H9 (cell line): ENCODE data around the gene RNF5. TPM values are rescaled to one million over a fixed set of nuclear protein-coding genes. Genes with fewer than 3 reads are reported as not detected.

Experiments used
- DNase-seq: peaks from one replicate; pipeline ENCODE4 v3.0.0-alpha.2; 2017
- H2AFZ ChIP-seq: one replicate; pipeline ENCODE4 v1.6.1; 2013; ENCODE audit warnings: mild to moderate bottlenecking, low read length, control low read depth, moderate library complexity
- H2AK5ac ChIP-seq: 2 replicates; pipeline ENCODE4 v1.6.1; 2013; ENCODE audit warnings: low read length, control low read depth, mixed read lengths; ENCODE audit not compliant: insufficient read length
- H2BK120ac ChIP-seq: one replicate; pipeline ENCODE4 v1.6.1; 2013; ENCODE audit warnings: low read depth, mild to moderate bottlenecking, low read length, control low read depth, inconsistent platforms; ENCODE audit not compliant: poor library complexity, severe bottlenecking
- H2BK12ac ChIP-seq: 2 replicates; pipeline ENCODE4 v1.6.1; 2013; ENCODE audit warnings: low read length, control low read depth, mixed read lengths, low read depth; ENCODE audit not compliant: insufficient read length
- H2BK15ac ChIP-seq: 2 replicates; pipeline ENCODE4 v1.6.1; 2013; ENCODE audit warnings: low read depth, low read length, control low read depth
- H2BK20ac ChIP-seq: one replicate; pipeline ENCODE4 v1.6.1; 2013; ENCODE audit warnings: low read depth, mild to moderate bottlenecking, low read length, control low read depth, inconsistent platforms; ENCODE audit not compliant: poor library complexity, severe bottlenecking
- H2BK5ac ChIP-seq: 2 replicates; pipeline ENCODE4 v1.6.1; 2013; ENCODE audit warnings: low read length, control low read depth, mixed read lengths; ENCODE audit not compliant: insufficient read length
- H3K14ac ChIP-seq: 2 replicates; pipeline ENCODE4 v1.6.1; 2013; ENCODE audit warnings: low read length, control low read depth; ENCODE audit not compliant: insufficient read depth
- H3K18ac ChIP-seq: 2 replicates; pipeline ENCODE4 v1.6.1; 2013; ENCODE audit warnings: low read depth, mild to moderate bottlenecking, mixed read lengths, low read length, control low read depth; ENCODE audit not compliant: insufficient read length
- H3K23ac ChIP-seq: 2 replicates; pipeline ENCODE4 v1.6.1; 2013; ENCODE audit warnings: low read length, control low read depth, mixed read lengths, low read depth; ENCODE audit not compliant: insufficient read length
- H3K23me2 ChIP-seq: 2 replicates; pipeline ENCODE4 v1.6.1; 2013; ENCODE audit warnings: low read depth, mild to moderate bottlenecking, mixed read lengths, low read length, control low read depth; ENCODE audit not compliant: insufficient read length, poor library complexity, severe bottlenecking
- H3K27ac ChIP-seq: 2 replicates; pipeline ENCODE4 v1.5.1; 2013; ENCODE audit warnings: low read length, control low read depth, mixed read lengths, low read depth; ENCODE audit not compliant: insufficient read length
- H3K27me3 ChIP-seq: 2 replicates; pipeline ENCODE4 v1.6.1; 2013; ENCODE audit warnings: low read length, control low read depth, inconsistent platforms; ENCODE audit not compliant: insufficient read depth
- H3K4ac ChIP-seq: 2 replicates; pipeline ENCODE4 v1.6.1; 2013; ENCODE audit warnings: low read depth, mild to moderate bottlenecking, control low read depth, inconsistent platforms, low read length, moderate library complexity
- H3K4me1 ChIP-seq: 2 replicates; pipeline ENCODE4 v1.6.1; 2013; ENCODE audit warnings: low read length, control low read depth, inconsistent platforms; ENCODE audit not compliant: insufficient read depth
- H3K4me2 ChIP-seq: 2 replicates; pipeline ENCODE4 v1.6.1; 2013; ENCODE audit warnings: low read length, control low read depth, mixed read lengths; ENCODE audit not compliant: insufficient read length, insufficient read depth
- H3K56ac ChIP-seq: 2 replicates; pipeline ENCODE4 v1.6.1; 2013; ENCODE audit warnings: low read depth, mild to moderate bottlenecking, mixed read lengths, low read length, control low read depth; ENCODE audit not compliant: insufficient read length
- H3K79me1 ChIP-seq: 2 replicates; pipeline ENCODE4 v1.6.1; 2013; ENCODE audit warnings: low read depth, mild to moderate bottlenecking, moderate library complexity, low read length, control low read depth, inconsistent platforms; ENCODE audit not compliant: insufficient read depth, poor library complexity, severe bottlenecking
- H3K79me2 ChIP-seq: 2 replicates; pipeline ENCODE4 v1.6.1; 2013; ENCODE audit warnings: low read length, control low read depth, inconsistent platforms; ENCODE audit not compliant: insufficient read depth
- H3K9ac ChIP-seq: 2 replicates; pipeline ENCODE4 v1.6.1; 2013; ENCODE audit warnings: low read length, control low read depth, mixed read lengths; ENCODE audit not compliant: insufficient read length; ENCODE audit errors: extremely low read depth
- H3K9me3 ChIP-seq: one replicate; pipeline ENCODE4 v1.6.1; 2013; ENCODE audit warnings: low read depth, low read length, inconsistent platforms; ENCODE audit not compliant: control insufficient read depth
- H3T11ph ChIP-seq: one replicate; pipeline ENCODE4 v1.6.1; 2013; ENCODE audit warnings: mild to moderate bottlenecking, low read length, control low read depth, inconsistent platforms
- H4K20me1 ChIP-seq: one replicate; pipeline ENCODE4 v1.6.1; 2013; ENCODE audit not compliant: control insufficient read depth, insufficient read length, insufficient read depth
- H4K5ac ChIP-seq: 2 replicates; pipeline ENCODE4 v1.6.1; 2013; ENCODE audit warnings: low read depth, mild to moderate bottlenecking, mixed read lengths, low read length, control low read depth; ENCODE audit not compliant: insufficient read length
- H4K8ac ChIP-seq: replicated peaks from 2 replicates; pipeline ENCODE4 v1.6.1; 2013; ENCODE audit warnings: low read length, control low read depth, mixed read lengths, low read depth; ENCODE audit not compliant: insufficient read length
- H4K91ac ChIP-seq: 2 replicates; pipeline ENCODE4 v1.6.1; 2013; ENCODE audit warnings: low read depth, mild to moderate bottlenecking, moderate library complexity, mixed read lengths, low read length, control low read depth; ENCODE audit not compliant: insufficient read length
- H3K27ac Mint-ChIP-seq, 3 experiments: 2 replicates in 2 of 3; 3 replicates in 1 of 3; pipeline ENCODE4 v1.8.0; 2020 to 2021; ENCODE audit warnings: mixed read lengths in 3 of 3, mild to moderate bottlenecking in 1 of 3, moderate library complexity in 1 of 3
- H3K27me3 Mint-ChIP-seq: 2 replicates; pipeline ENCODE4 v1.8.0; 2021; ENCODE audit warnings: low read depth, mild to moderate bottlenecking, moderate library complexity, mixed read lengths
- H3K36me3 Mint-ChIP-seq, 3 experiments: 2 replicates in 2 of 3; 3 replicates in 1 of 3; pipeline ENCODE4 v1.8.0; 2020 to 2021; ENCODE audit warnings: low read depth in 3 of 3, mixed read lengths in 3 of 3; ENCODE audit not compliant: insufficient read depth in 1 of 3
- H3K4me1 Mint-ChIP-seq, 2 experiments: 2 replicates each; pipeline ENCODE4 v1.8.0; 2020; ENCODE audit warnings: mixed read lengths in 2 of 2
- H3K4me3 Mint-ChIP-seq, 2 experiments: 2 replicates in 1 of 2; 3 replicates in 1 of 2; pipeline ENCODE4 v1.8.0; 2020 to 2021; ENCODE audit warnings: mild to moderate bottlenecking in 2 of 2, mixed read lengths in 2 of 2, moderate library complexity in 1 of 2
- H3K9me3 Mint-ChIP-seq, 2 experiments: 2 replicates in 1 of 2; 3 replicates in 1 of 2; pipeline ENCODE4 v1.8.0; 2020; ENCODE audit warnings: mild to moderate bottlenecking in 2 of 2, mixed read lengths in 2 of 2, moderate library complexity in 1 of 2
- WGBS: extraction: QIAGEN DNeasy Blood & Tissue Kit; methylation state at CpG from one replicate; pipeline ENCODE4 v1.1.7; 2013; ENCODE audit warnings: missing lambda C conversion rate, low lambda C conversion rate, mixed read lengths; ENCODE audit not compliant: insufficient read length; ENCODE audit errors: extremely low coverage; 5-methylcytosine and 5-hydroxymethylcytosine counted together
- total RNA-seq: library from RNA; stranded (reverse); gene quantifications from 2 replicates; pipeline ENCODE4 v1.2.1, GENCODE V29; 2021
- TF ChIP-seq, protein P1 (sequence below): fragments of 200-600 bp; sonication (generic); conservative IDR thresholded peaks from 3 replicates; pipeline ENCODE4 v1.8.0; 2021; ENCODE audit warnings: antibody characterized with exemption, mild to moderate bottlenecking

RNF5 gene
- total RNA-seq, 1 experiment from 2014 or later = 116 TPM

DNA sequence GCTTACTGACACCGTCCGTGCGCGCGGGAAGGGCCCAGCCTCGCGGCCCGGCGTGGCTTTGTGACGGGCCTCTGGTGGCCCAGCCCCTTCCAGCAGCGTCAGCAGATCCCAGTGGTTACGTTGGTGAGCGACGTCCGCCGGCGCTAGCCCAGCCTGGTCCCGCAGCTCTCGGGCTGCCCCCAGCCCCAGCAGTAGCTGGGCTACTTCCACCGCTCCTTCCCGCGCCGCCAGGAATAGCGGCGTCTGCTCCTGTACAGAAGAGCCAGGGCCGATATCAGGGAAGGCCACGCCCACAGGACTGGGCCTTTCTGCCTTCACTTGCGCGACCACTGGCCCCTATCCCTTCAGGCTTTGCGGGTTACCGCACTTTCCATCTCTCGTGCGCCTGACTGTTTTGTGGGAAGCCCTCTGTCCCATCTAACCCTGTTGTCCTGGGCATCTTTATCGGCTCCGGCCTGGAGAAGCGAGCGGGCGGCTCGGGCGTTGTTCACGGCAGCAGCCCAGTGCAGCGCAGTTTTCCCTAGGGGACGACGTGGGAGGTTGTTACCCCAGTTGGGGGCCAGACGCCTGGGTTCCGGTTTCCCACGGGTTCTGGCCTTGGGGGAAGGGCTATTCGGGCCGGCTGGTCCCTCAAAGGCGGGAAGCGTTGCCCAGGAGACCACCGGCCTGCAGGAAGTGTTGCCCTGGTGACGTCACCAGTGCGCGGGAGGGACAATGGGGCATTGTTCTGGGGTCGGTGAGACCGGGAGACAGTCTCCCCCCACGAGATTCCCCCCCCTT is 17.9 kb downstream of the RNF5 start:
- no peaks in the 10 kb centered on the region for H3K79me2 ChIP-seq
- H3K9me3 Mint-ChIP-seq = no peaks in the 10 kb centered on the region; a peak in 1 of 5 replicates
- H3K4me1 ChIP-seq = peaks cover 3% of the 10 kb centered on the region
- no peak overlapping the region for H2AK5ac ChIP-seq
- H4K5ac ChIP-seq = peak overlapping the region; percentile 80
- H3K14ac ChIP-seq = peak overlapping the region; percentile 96
- WGBS = no CpG with 5 or more reads among the region's 58 CpGs
- no peak overlapping the region for H2BK20ac ChIP-seq
- H2BK15ac ChIP-seq = no peak overlapping the region
- H3K27me3 Mint-ChIP-seq = no peaks in the 10 kb centered on the region
- no peak overlapping the region for H2AFZ ChIP-seq
- H3K56ac ChIP-seq = no peak overlapping the region
- H3K4ac ChIP-seq = peak overlapping the region; percentile 81; the same call in 1 of the 2 replicates
- no peaks in the 10 kb centered on the region for H4K20me1 ChIP-seq
- H3K23ac ChIP-seq = no peak overlapping the region
- peak overlapping the region; percentile 90 for H4K91ac ChIP-seq
- no peaks in the 10 kb centered on the region for H3K9me3 ChIP-seq
- H3K36me3 Mint-ChIP-seq = no peaks in the 10 kb centered on the region
- TF ChIP-seq, protein P1, sequence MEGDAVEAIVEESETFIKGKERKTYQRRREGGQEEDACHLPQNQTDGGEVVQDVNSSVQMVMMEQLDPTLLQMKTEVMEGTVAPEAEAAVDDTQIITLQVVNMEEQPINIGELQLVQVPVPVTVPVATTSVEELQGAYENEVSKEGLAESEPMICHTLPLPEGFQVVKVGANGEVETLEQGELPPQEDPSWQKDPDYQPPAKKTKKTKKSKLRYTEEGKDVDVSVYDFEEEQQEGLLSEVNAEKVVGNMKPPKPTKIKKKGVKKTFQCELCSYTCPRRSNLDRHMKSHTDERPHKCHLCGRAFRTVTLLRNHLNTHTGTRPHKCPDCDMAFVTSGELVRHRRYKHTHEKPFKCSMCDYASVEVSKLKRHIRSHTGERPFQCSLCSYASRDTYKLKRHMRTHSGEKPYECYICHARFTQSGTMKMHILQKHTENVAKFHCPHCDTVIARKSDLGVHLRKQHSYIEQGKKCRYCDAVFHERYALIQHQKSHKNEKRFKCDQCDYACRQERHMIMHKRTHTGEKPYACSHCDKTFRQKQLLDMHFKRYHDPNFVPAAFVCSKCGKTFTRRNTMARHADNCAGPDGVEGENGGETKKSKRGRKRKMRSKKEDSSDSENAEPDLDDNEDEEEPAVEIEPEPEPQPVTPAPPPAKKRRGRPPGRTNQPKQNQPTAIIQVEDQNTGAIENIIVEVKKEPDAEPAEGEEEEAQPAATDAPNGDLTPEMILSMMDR = no peak
- H4K8ac ChIP-seq = peak overlapping the region; percentile 2
- H2BK5ac ChIP-seq = peak overlapping the region; percentile 88
- no peaks in the 10 kb centered on the region for H3K79me1 ChIP-seq
- H3K9ac ChIP-seq = peak overlapping the region; percentile 91
- H3K4me3 Mint-ChIP-seq = peak overlapping the region; percentile 91 to 96
- H2BK120ac ChIP-seq = peak overlapping the region; percentile 93
- H3K18ac ChIP-seq = peak overlapping the region; percentile 97
- H3K27ac Mint-ChIP-seq = peak overlapping the region; percentile 100
- H3K27ac ChIP-seq = peak overlapping the region; percentile 93
- peaks cover 44% of the 10 kb centered on the region in 2 experiments for H3K4me1 Mint-ChIP-seq
- peaks cover 9% of the 10 kb centered on the region for H3K23me2 ChIP-seq
- DNase-seq = peak; percentile 94
- no peaks in the 10 kb centered on the region for H3K27me3 ChIP-seq
- H3T11ph ChIP-seq = peak overlapping the region; percentile 39
- peak overlapping the region; percentile 68 for H3K4me2 ChIP-seq
- peak overlapping the region; percentile 22 for H2BK12ac ChIP-seq
